GM20000 (cell line): ENCODE measurements around the gene ROBO1.
"Not testable (repeated sequence)": the region's sequence is repeated elsewhere in the genome, so short reads cannot be mapped to it uniquely, and the experiment has no call there.

Experiments used
- DNase-seq: peaks from one replicate; pipeline ENCODE4 v3.0.0; 2012; ENCODE audit warnings: low spot score
- CTCF ChIP-seq: IDR thresholded peaks from 2 replicates; pipeline ENCODE4 v1.5.1; 2012; ENCODE audit warnings: mild to moderate bottlenecking, control low read depth; ENCODE audit errors: extremely low read depth, missing control alignments

The ROBO1 gene

GRCh38 chr3:78895528-78895927, 872.3 kb downstream of the ROBO1 start:
- TF ChIP-seq CTCF: no peak
- DNase-seq: no peak

- DNase-seq: no peak
- TF ChIP-seq CTCF: no peak
Measured at GRCh38 chr3:78894787-78895186, 873.0 kb downstream of the ROBO1 start.

- no peak for TF ChIP-seq CTCF
- no peak for DNase-seq
Measured at GRCh38 chr3:78893161-78893560, 874.6 kb downstream of the ROBO1 start.

GRCh38 chr3:78889348-78889747, 878.5 kb downstream of the ROBO1 start:
- TF ChIP-seq CTCF: no peak
- DNase-seq: no peak

- TF ChIP-seq CTCF: no peak
Measured at GRCh38 chr3:78888635-78889034, 879.2 kb downstream of the ROBO1 start.

GRCh38 chr3:78887547-78888011, 880.2 kb downstream of the ROBO1 start:
- TF ChIP-seq CTCF: no peak
- no peak for DNase-seq

More at GRCh38 chr3:78888635-78889034, 879.2 kb downstream of the ROBO1 start:
- no peak for DNase-seq

GRCh38 chr3:78887029-78887428, 880.8 kb downstream of the ROBO1 start:
- no peak for TF ChIP-seq CTCF
- no peak for DNase-seq

- not testable (repeated sequence) for DNase-seq
Measured at GRCh38 chr3:78884567-78884966, 883.2 kb downstream of the ROBO1 start.
